Activated CD4-positive, alpha-beta T cell treated with anti-CD3 and anti-CD28 coated beads for 1 hour (primary cell): ENCODE measurements around the gene SMAP1.
"Not testable (repeated sequence)": the region's sequence is repeated elsewhere in the genome, so short reads cannot be mapped to it uniquely, and the experiment has no call there.

Experiments used
- DNase-seq: peaks from one replicate; pipeline ENCODE4 v3.0.0-alpha.2; 2020

SMAP1 gene

DNA sequence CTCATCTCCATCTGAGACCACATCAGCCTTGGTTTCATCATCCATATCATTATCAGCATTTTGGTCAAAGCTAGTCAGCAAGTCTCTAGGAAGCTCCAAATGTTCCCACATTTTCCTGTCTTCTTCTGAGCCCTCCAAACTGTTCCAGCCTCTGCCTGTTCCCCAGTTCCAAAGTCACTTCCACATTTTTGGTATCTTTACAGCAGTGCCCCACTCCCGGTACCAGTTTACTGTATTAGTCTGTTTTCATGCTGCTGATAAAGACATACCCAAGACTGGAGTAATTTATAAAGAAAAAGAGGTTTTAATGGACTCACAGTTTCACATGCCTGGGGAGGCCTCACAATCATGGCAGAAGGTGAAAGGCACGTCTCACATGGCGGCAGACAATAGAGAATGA is 74.8 kb downstream of the SMAP1 start:
- not testable (repeated sequence) for DNase-seq

DNA sequence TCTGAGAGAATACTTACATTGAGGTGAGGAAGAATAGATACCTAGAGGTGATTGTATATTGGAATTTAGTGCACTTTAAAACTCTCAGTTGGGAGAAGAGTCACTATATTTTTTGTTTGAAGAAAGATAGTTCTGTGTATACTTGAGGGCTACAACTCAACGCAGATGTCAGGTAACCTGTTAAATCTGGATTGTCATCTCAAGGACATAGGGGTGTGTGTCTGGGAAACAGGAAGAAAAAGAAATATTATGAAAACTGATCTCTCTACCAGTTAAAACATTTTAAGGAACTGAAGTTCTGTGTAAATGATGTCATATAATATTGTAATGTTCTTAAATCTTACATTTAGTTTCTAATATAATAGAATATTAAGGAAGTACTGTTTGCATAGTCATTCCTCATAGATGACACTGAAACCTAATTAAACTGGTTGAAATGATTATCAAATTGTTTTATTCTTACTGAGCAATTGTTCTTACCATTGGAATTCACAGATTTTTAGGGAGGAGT is 86.2 kb downstream of the SMAP1 start:
- DNase-seq = no peak

DNA sequence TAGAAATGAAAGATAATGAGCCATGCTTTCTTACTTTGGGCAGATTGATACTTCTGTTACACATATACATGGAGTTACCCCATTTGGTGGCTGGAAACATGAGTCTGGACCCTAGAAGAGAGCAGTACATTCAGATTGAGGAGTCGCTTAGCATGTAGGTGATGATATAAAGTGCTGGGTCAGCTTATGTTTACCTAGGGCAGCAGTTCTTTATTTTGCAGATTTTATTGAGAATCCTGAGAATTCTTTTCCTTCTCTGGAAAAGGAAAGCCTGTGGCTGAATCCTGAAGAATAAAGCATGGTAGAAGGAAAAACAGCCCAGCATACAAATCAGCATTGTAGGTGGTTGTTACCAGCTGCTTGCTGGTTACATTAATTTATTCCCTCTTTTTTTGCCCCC is 91.2 kb downstream of the SMAP1 start:
- DNase-seq = no peak

DNA sequence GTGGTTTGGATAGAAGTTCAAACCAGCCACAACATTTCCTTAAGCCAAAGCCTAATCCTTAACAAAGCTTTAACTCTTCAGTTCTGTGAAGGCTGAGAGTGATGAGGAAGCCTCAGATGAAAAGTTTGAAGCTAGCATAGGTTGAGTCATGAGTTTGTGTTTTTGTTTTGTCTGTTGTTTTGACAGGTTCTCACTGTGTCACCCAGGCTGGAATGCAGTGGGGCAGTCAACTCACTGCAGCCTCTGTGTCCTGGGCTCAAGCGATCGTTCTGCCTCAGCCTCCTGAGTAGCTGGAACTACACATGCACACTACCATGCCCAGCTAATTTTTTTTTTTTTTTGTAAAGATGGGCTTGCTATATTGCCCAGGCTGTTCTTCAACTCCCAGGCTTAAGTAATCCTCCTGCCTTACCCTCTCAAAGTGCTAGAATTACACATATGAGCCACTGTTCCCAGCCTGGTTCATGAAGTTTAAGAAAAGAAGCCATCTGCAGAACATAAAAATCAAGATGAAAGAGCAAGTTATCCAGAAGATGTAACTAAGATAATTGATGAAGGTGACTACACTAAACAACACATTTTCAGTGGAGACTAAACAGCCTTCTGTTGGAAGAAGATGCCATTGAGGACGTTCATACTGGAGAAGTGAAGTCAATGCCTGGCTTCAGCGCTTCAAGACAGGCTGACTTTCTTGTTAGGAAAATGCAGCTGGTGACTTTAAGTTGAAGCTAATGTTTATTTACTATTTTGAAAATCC is 96.2 kb downstream of the SMAP1 start:
- no peak for DNase-seq

DNA sequence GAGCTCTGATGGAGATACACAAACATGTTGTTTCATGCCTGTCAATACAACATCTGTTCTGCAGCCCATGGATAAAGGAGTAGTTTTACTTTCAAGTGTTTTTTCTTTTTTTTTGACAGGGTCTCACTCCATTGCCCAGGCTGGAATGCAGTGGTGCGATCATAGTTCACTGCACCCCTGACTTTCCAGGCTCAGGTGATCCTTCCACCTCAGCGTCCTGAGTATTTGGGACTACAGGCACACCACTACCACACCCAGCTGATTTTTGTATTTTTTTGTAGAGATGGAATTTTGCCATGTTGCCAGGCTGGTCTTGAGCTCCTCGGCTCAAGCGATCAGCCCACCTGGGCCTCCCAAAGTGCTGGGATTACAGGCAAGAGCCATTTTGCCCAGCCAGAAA is 97.0 kb downstream of the SMAP1 start:
- no peak for DNase-seq

DNA sequence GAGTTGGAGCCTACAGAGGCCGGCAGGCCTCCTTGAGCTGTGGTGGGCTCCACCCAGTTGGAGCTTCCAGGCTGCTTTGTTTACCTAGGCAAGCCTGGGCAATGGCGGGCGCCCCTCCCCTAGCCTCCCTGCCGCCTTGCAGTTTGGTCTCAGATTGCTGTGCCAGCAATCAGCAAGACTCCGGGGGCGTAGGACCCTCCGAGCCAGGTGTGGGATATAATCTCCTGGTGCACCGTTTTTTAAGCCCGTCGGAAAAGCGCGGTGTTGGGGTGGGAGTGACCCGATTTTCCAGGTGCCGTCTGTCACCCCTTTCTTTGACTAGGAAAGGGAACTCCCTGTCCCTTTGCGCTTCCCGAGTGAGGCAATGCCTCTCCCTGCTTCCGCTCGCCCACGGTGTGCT is 103.7 kb downstream of the SMAP1 start:
- not testable (repeated sequence) for DNase-seq

DNA sequence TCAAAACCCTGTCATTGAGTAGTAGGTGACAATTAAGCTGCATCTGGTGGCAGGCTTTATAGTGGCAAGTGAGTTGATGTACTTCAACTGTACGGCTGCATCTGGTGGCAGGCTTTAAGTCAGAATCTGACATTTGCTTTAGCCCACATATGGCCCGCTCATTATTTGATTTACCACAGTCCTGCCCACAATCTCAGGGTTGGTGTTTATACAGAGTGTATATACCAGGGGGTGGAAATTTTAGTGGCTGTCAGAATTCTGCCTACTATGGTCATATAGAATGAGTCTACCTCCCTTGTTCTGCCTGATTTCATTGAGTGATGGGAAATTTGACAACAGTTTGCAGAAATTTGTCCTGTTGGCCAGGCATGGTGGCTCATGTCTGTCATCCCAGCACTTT is 112.3 kb downstream of the SMAP1 start:
- DNase-seq = no peak

DNA sequence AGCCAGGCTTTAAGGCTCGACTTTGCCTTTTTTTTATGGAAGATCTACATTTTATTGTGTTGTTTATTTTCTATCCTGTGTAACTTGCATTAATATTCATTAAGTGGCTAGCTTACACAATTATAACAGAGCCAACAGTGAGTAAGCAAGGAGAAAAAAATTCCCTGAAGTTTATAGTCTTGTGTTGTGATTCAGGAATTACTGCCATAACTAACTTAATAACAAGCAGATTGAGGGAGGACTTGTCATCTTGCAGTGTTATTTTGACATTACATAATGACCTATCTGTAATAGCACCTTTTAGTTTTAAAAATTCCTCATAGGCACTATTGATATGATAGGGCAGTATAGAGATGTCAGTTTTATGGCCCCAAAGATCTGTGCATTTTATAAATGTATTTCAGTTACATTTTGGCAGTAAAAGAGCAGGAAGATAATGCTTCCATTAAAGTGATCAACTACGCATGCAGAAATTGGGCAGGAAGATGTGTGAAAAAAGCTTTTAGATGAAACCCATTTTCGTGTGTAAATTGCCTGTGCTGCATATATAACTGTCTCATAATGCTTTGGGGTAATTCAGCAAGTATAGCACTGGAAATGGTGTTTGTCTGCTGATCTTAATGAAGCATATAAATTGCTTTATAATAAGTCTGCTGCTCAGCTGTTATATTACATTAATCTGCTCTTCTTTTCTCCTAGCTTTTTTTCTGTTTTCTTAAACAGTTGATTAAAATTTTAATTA is 123.0 kb downstream of the SMAP1 start:
- DNase-seq = no peak

DNA sequence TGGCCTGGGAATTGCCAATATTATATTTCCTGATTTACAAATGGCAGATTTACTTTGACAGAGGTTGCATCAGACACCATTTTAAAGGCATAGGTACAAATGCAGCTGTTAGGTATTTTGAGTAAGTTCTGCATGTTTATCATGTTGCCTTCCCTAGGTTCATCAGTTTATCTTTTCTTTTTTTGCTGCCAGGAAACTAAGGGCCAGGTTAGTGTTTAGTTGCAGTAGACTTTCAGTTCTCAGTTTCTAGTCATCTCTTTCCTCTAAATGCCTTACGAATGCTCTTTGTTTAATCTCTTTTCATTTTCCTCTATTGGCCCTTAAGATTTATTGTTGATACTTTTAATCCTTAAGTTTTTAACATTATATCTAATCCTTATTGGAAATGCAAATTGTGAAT is 129.9 kb downstream of the SMAP1 start:
- no peak for DNase-seq

DNA sequence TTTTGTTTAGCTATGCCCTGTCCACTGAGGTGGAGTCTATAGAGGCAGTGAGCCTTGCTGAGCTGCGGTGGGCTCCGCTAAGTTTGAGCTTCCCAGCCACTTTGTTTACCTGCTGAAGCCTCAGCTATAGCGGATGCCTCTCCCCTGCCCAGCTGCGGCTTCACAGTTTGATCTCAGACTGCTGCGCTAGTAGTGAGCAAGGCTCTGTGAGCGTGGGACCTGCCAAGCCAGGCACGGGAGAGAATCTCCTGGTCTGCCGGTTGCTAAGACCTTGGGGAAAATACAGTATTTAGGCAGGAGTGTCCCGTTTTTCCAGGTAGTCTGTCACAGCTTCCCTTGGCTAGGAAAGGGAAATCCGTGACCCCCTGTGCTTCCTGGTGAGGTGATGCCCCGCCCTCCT is 138.4 kb downstream of the SMAP1 start:
- no peak for DNase-seq

DNA sequence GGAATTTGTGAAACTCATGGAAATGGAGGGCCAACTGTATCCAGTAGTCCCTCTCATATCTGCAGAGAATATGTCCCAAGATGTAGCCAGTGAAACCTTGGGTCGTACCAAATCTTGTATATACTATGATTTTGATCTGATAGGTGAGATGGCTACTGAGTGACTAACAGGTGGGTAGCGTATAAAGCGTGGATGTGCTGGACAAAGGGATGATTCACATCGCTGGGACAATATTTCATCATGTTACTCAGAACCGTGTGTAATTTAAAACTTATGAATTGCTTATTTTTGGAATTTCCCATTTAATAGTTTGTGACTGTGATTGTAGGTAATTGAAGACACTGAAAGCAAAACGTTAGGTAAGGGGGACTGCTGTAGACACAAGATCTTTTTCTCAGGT is 144.1 kb downstream of the SMAP1 start:
- DNase-seq = no peak

DNA sequence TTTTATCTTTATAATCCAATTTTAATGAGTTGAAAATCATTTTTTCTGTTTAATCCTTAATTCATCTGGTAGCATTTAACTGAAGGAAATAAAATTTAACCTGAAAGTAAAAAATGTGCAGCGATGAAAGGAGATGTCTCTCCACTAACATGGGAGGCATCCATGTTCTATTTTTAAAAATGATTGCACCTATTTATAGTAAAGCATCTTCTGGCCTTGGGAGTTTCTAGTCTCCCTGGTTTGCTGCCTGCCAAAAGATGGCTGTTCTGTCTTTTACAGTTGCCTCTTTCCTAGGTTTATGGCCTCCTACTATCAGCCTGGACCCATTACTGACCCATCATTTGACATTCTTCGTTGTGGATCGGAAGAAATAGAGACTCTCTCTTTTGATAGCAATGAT is 146.2 kb downstream of the SMAP1 start:
- no peak for DNase-seq

DNA sequence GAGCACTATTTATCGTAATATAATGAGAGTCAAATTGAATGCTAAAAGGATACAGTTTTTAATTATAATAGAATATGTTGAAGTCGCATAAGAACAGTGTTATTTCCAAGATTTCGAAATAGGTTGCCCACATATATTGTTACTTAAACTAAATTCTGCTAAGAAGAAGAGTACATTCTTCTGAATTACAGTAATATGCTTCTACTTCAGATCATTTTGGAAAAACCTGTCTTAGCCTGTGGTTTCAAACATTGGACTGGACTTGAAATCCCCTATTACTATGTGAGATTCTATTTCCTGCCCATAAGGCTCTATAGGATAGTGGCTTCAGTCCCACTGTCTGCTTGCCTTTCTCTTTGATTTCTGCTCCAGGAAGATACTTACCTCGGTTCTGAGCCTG is 152.0 kb downstream of the SMAP1 start:
- no peak for DNase-seq

DNA sequence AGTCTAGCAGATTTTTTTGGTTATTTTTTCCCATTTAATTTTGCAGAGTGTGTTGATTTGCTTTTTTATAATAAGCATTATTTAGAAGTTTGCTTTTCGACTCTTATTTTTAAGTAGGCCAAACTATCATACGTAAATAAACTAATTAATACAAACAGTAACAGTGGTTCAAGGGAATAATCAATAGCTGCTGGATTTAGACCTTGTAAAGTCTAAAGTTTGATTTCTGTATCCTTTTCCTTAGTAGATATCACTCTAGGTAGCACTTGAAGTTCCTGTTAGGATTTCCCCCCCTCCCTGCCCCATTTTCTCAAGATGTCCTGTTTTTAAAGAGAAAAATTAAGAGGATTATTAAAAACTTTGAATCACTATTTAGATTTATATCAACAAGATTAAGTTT is 153.1 kb downstream of the SMAP1 start:
- no peak for DNase-seq

DNA sequence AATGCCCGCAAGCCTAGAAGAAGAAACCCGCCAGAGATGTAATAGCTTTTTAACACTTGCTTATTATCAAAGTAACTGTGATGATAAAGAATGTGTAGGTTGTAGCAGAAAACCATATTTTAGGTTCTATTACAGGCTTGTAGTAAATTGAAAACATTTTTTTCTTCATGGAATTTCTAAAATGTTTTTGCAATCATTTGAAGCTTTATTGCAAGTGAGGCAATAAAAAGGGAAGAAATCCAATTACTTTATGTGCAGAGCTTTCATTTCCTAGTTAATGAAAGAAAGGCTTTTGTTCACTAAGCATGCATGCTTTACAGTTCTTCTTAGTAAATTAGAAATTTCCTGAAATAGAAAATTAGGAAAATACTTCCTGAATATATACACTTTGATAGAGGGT is 154.1 kb downstream of the SMAP1 start:
- no peak for DNase-seq

DNA sequence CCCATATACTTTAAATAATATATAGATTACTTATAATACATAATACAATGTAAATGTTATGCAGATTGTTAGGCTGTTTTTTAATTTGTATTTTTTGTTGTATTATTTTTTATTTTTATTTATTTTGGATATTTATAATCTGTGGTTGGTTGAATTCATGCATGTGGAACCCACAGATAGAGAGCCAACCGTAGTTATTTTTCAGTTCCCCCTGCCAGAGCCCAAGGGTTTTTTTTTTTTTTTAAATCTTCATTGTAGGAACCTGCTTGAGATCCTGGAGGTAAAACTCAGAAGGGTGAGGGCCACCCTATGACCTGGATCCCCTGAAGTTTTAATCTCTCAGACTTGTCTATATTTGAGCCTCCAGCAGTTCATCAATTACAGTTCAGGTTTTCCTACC is 156.0 kb downstream of the SMAP1 start:
- DNase-seq = no peak

DNA sequence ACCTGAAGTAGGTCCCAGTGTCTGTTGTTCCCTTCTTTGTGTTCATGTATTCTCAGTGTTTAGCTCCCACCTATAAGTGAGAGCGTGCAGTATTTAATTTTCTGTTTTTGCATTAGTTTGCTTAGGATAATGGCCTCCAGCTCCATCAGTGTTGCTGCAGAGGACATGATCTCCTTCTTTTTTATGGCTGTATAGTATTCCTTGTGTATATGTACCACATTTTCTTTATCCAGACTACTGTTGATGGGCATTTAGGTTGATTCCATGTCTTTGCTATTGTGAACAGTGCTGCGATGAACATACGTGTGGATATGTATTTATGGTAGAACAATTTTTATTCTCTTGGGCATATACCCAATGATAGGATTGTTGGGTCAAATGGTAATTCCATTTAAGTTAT is 163.7 kb downstream of the SMAP1 start:
- DNase-seq = no peak

DNA sequence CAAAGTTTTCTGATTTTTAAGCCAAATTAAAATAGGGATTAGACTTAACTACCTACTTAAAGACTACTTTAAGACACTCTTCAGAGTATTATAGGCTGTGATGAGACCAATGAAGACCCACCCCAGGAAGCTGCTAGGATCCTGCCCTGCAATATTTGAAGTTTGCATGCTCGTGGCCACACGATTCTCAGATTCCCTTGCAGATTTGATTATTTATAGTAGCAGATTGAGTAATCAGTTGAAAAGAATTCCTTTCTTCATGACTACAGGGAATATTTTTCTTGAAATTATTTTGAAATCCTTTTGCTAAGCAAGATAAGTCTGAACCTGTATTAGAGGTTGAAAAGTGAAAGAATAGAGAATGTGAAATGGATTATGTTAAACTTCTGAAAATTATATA is 166.8 kb downstream of the SMAP1 start:
- no peak for DNase-seq

DNA sequence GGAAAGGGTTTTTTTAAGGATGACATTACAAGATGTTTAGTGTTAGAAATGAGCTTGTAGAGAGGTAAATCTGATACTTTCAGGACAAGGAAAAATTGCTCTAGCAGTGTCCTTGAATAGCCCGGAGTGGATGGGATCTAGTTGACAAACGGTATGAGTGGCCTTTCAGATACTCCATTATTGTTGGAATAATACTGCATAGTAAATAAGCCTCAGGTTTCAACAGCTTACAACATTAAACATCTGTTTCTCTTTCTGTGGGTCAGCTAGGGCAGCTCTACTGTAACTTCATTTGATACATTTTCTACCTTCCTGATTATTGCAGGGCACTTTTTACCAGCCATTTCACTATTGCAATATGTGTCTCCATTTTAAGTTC is 171.2 kb downstream of the SMAP1 start:
- DNase-seq = no peak

DNA sequence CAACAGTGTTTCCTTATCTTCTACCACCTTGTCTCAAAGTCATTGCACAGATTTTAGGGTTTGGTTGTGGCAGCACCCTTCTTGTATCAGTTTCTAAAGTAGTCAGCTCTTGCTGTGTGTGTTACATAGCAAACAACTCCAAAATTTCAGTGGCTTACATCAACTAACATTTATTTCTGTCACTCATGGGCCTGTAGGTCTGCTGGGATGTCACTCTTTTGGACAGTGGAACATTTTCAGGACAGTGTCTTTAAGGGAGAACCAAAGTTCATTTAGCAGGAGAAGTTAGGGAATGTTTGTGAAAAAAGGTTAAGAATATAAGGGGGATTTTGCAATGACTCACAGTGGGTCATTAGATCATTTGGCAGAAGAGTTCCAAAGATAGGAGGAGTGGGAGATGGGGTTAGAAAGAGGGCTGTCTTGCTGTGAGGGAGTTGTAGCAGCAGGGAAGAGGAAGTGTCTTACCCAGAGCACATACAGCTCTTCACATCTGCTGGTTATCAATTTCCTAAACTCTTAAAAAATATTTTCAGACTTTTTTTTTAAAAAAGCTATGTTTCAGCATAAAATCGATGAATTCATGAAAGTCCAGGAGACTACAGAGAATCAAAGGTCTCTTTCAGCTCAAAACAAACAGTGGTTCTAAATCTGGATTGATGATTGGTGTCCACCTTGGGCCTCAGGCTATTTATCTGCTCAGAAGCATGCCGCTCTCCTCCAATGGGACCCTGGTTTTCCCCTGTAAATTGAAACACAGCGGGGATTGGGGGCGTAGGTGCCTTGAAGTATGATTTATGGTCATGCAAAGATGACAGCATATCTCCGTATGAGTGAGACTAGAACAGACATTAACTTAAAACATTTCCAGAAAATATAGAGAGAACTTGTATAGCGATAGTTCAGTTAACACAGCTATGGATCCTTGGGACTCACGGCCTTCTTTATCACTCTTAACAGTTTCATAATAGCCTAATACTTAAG is 171.9 kb downstream of the SMAP1 start:
- no peak for DNase-seq

DNA sequence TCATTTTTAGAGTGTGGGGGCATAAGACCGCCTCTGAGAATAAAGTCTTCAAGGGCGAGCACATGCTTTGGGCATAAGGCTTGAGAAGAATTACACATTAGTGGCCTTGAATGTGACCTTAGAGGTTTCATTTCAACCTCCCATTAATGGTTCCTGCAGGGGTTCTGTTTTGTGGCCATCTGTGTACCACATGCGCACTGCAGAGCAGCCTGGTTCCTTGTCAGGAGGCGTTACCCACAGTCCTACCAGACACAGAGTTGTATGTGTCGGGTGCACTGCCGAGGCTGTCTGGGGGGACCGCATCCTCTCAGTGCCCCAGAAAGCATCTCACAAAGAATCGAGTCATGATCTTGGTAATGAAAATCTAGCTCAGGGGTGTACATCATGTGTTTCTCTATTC is 173.4 kb downstream of the SMAP1 start:
- DNase-seq = no peak

DNA sequence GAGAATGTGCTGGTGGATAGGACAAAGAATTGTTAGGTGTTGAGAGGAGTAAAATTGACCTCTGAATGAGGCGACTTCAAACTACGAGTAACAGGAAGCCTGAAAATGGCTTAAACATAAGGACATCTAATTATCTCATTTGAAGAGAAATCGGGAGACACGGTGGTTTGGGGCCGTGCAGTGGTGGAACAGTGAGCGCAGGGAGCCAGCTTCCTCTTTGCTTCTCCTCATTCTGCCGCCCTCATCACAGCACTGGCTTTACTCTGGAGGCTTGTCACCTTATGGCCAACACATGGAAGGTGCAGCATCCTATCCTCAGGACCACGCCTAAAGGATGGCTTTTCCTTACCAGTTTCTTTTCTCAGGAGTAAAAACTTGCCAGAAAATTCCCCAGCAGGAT is 174.9 kb downstream of the SMAP1 start:
- no peak for DNase-seq

DNA sequence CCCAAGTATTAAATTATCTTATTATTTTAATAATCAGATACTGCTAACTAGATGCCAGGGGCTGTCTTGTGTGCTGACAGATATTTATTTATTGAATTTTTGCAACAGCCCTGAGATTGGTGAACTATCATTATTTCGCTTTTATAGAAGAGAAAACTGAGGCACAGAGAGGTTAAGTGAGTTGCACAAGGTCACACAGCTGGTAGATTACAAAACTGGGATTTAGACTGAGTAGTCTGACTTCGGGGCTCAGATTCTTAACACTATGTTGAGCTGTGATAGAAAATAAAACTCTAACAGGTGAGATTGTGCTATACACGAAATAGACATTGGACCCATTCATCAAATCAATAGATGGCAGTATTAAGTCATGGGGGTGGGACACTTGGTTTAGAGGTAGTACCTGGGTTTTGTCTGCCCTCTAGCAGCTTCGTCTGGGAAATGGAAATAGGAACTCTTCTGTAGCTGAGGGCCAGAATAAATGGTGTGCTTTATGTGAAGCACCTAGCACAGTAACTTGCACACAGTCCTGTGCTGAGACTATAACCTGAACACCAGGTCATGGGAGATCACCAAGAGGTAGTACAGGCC is 175.7 kb downstream of the SMAP1 start:
- DNase-seq = no peak
